Measurements from ENCODE around the gene SPEF1. TPM values are rescaled to one million over a fixed set of nuclear protein-coding genes. Genes with fewer than 3 reads are reported as not detected.

The SPEF1 gene
- total RNA-seq, 2 donors from 2014 or later, result 0.35 to 0.44 TPM

DNA sequence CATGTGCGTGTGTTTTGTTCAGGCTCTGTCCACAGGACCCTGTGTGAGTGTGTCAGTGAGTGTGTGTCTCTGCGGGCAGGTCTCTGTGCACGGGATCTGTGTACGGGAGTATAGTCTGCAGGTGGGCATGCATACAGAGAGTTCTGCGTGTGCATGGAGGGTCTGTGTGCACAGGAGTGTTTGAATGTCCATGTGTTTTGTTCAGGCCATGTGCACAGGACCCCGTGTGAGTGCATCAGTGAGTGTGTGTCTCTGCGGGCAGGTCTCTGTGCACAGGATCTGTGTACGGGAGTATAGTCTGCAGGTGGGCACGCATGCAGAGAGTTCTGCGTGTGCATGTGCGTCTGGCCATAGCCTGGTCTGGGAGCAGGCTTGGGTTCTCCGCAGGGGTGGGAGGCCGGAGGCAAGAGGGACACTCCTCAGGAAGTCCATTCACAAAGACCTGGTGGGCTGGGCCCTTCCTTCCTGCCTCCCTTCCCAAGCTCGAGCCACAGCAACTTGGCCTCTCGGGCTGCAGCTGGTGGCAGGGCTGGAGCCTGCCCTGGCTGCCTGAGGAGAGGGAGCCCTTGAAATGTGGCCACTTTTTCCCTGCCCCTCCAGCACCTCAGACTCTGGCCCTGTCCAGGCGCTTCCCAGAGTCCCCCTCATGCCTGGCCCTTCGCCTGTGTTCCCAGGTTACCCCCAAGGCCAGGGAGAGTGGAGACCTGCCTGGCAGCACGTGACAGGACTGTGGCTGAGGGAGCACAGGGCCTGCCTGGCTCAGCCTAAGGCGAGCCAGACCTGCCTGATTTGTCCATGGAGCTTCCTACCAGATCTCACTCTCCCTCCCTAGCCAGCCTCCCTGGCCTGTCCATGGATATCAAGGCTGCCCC, 42.0 kb downstream of the SPEF1 start:
- Histone ChIP-seq H3K27me3 (ENCODE audit: control insufficient read depth, insufficient read depth, low read length, poor library complexity, severe bottlenecking) (peaks cover 5% of the 10 kb centered on the region), H3K4me3 (ENCODE audit: low read length) (no peak overlapping the region), H3K9ac (ENCODE audit: extremely low read depth, low read length, poor library complexity, severe bottlenecking) (no peak overlapping the region), H3K27ac (ENCODE audit: low read depth, low read length) (no peak overlapping the region), H3K4me1 (ENCODE audit: control insufficient read depth, insufficient read depth, low read length) (peaks cover 13% of the 10 kb centered on the region), H3K36me3 (ENCODE audit: control insufficient read depth, insufficient read depth, low read length) (no peaks in the 10 kb centered on the region), H3K9me3 (ENCODE audit: control insufficient read depth, low read length) (no peaks in the 10 kb centered on the region)
- no peak overlapping the region for H3K4me3 Mint-ChIP-seq
- WGBS, 2 experiments (ENCODE audit: insufficient coverage in 1 of 2, insufficient read length in 1 of 2), result 86% methylated on average over 13 to 19 of the region's 19 CpGs
- peaks cover 15% of the 10 kb centered on the region for H3K4me1 Mint-ChIP-seq
- peaks cover 6% of the 10 kb centered on the region for H3K27me3 Mint-ChIP-seq (ENCODE audit: insufficient read depth)
- TF ChIP-seq, protein P1, sequence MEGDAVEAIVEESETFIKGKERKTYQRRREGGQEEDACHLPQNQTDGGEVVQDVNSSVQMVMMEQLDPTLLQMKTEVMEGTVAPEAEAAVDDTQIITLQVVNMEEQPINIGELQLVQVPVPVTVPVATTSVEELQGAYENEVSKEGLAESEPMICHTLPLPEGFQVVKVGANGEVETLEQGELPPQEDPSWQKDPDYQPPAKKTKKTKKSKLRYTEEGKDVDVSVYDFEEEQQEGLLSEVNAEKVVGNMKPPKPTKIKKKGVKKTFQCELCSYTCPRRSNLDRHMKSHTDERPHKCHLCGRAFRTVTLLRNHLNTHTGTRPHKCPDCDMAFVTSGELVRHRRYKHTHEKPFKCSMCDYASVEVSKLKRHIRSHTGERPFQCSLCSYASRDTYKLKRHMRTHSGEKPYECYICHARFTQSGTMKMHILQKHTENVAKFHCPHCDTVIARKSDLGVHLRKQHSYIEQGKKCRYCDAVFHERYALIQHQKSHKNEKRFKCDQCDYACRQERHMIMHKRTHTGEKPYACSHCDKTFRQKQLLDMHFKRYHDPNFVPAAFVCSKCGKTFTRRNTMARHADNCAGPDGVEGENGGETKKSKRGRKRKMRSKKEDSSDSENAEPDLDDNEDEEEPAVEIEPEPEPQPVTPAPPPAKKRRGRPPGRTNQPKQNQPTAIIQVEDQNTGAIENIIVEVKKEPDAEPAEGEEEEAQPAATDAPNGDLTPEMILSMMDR (conservative IDR thresholded peaks at IDR 0.05), result no peak
- no peaks in the 10 kb centered on the region for H3K36me3 Mint-ChIP-seq (ENCODE audit: low read depth)
- no peak for DNase-seq
- H3K9me3 Mint-ChIP-seq, result no peaks in the 10 kb centered on the region
- no peak overlapping the region for H3K27ac Mint-ChIP-seq

GRCh38 chr20:3738111-3739053, 42.9 kb downstream of the SPEF1 start:
- Histone ChIP-seq H3K4me1 (ENCODE audit: control insufficient read depth, insufficient read depth, low read length) (peaks cover 13% of the 10 kb centered on the region), H3K4me3 (ENCODE audit: low read length) (no peak overlapping the region), H3K9me3 (ENCODE audit: control insufficient read depth, low read length) (no peaks in the 10 kb centered on the region), H3K9ac (ENCODE audit: extremely low read depth, low read length, poor library complexity, severe bottlenecking) (no peak overlapping the region), H3K27ac (ENCODE audit: low read depth, low read length) (no peak overlapping the region), H3K36me3 (ENCODE audit: control insufficient read depth, insufficient read depth, low read length) (no peaks in the 10 kb centered on the region), H3K27me3 (ENCODE audit: control insufficient read depth, insufficient read depth, low read length, poor library complexity, severe bottlenecking) (peaks cover 10% of the 10 kb centered on the region)
- Mint-ChIP-seq H3K4me1 (peaks cover 15% of the 10 kb centered on the region), H3K36me3 (ENCODE audit: low read depth) (no peaks in the 10 kb centered on the region), H3K9me3 (no peaks in the 10 kb centered on the region), H3K27me3 (ENCODE audit: insufficient read depth) (peaks cover 10% of the 10 kb centered on the region), H3K27ac (no peak overlapping the region), H3K4me3 (no peak overlapping the region)
- TF ChIP-seq, protein P1 (conservative IDR thresholded peaks at IDR 0.05), result no peak
- no peak for DNase-seq
- 70 to 87% methylated on average over 5 to 11 of the region's 11 CpGs for WGBS, 2 experiments (ENCODE audit: insufficient coverage in 1 of 2, insufficient read length in 1 of 2)

- Mint-ChIP-seq H3K9me3 (no peaks in the 10 kb centered on the region), H3K27me3 (ENCODE audit: insufficient read depth) (peaks cover 31% of the 10 kb centered on the region), H3K4me1 (peaks cover 15% of the 10 kb centered on the region), H3K4me3 (no peak overlapping the region), H3K36me3 (ENCODE audit: low read depth) (no peaks in the 10 kb centered on the region), H3K27ac (no peak overlapping the region)
- WGBS, 2 experiments (ENCODE audit: insufficient coverage in 1 of 2, insufficient read length in 1 of 2), result 91 to 96% methylated on average over 3 to 4 of the region's 4 CpGs
- H3K4me3 ChIP-seq (ENCODE audit: low read length), result no peak overlapping the region
- DNase-seq, result no peak
- H3K36me3 ChIP-seq (ENCODE audit: control insufficient read depth, insufficient read depth, low read length), result no peaks in the 10 kb centered on the region
- H3K4me1 ChIP-seq (ENCODE audit: control insufficient read depth, insufficient read depth, low read length), result peaks cover 13% of the 10 kb centered on the region
- TF ChIP-seq, protein P1 (conservative IDR thresholded peaks at IDR 0.05), result no peak
- no peak overlapping the region for H3K9ac ChIP-seq (ENCODE audit: extremely low read depth, low read length, poor library complexity, severe bottlenecking)
- no peak overlapping the region for H3K27ac ChIP-seq (ENCODE audit: low read depth, low read length)
- no peaks in the 10 kb centered on the region for H3K9me3 ChIP-seq (ENCODE audit: control insufficient read depth, low read length)
- H3K27me3 ChIP-seq (ENCODE audit: control insufficient read depth, insufficient read depth, low read length, poor library complexity, severe bottlenecking), result peaks cover 33% of the 10 kb centered on the region
Observed at GRCh38 chr20:3735768-3736167, 45.5 kb downstream of the SPEF1 start.
